GM23338 (cell line): ENCODE measurements around the gene TCF12. TPM values are rescaled to one million over a fixed set of nuclear protein-coding genes. Genes with fewer than 3 reads are reported as not detected.

Source experiments
- ATAC-seq: fragments of 200-7000 bp; cut with Tn5 transposase; 3 replicates; pipeline ENCODE4 v1.9.1; 2020
- DNase-seq: peaks from one replicate; pipeline ENCODE4 v3.0.0-alpha.2; 2015; ENCODE audit warnings: low spot score
- H2AFZ ChIP-seq: fragments of 200-600 bp; sonication (generic); 2 replicates; pipeline ENCODE4 v1.8.0; 2016; ENCODE audit warnings: antibody characterized with exemption, mild to moderate bottlenecking, moderate library complexity
- H3F3A ChIP-seq: fragments of 200-600 bp; sonication (generic); replicated peaks from 2 replicates; pipeline ENCODE4 v1.8.0; 2017; ENCODE audit warnings: antibody characterized with exemption, mixed run types, low read depth
- H3K27ac ChIP-seq: fragments of 200-600 bp; sonication (generic); 2 replicates; pipeline ENCODE4 v1.6.1; 2016; ENCODE audit warnings: low read depth
- H3K27me3 ChIP-seq: fragments of 200-600 bp; sonication (generic); 2 replicates; pipeline ENCODE4 v1.8.0; 2016; ENCODE audit warnings: mild to moderate bottlenecking, mixed run types, moderate library complexity; ENCODE audit not compliant: insufficient read depth
- H3K36me3 ChIP-seq: fragments of 200-600 bp; sonication (generic); 2 replicates; pipeline ENCODE4 v1.8.0; 2016; ENCODE audit warnings: mild to moderate bottlenecking; ENCODE audit not compliant: insufficient read depth
- H3K4me1 ChIP-seq: fragments of 200-600 bp; sonication (generic); 2 replicates; pipeline ENCODE4 v1.8.0; 2016; ENCODE audit warnings: mild to moderate bottlenecking, moderate library complexity; ENCODE audit not compliant: insufficient read depth
- H3K4me2 ChIP-seq: fragments of 200-600 bp; sonication (generic); 2 replicates; pipeline ENCODE4 v1.7.1; 2017; ENCODE audit warnings: mixed run types
- H3K4me3 ChIP-seq: fragments of 200-600 bp; sonication (generic); 2 replicates; pipeline ENCODE4 v1.6.1; 2016; ENCODE audit warnings: mixed run types
- H3K79me2 ChIP-seq: fragments of 200-600 bp; sonication (generic); replicated peaks from 2 replicates; pipeline ENCODE4 v1.8.0; 2017; ENCODE audit warnings: mild to moderate bottlenecking; ENCODE audit not compliant: insufficient read depth
- H3K9me2 ChIP-seq: fragments of 200-600 bp; sonication (generic); 2 replicates; pipeline ENCODE4 v1.8.0; 2017; ENCODE audit not compliant: insufficient read depth
- H4K20me1 ChIP-seq: fragments of 200-600 bp; sonication (generic); replicated peaks from 2 replicates; pipeline ENCODE4 v1.8.0; 2017; ENCODE audit warnings: mild to moderate bottlenecking; ENCODE audit not compliant: insufficient read depth
- H3K27ac Mint-ChIP-seq: 2 replicates; pipeline ENCODE4 v1.8.0; 2020; ENCODE audit warnings: inconsistent platforms, mild to moderate bottlenecking, moderate library complexity, mixed read lengths
- H3K27me3 Mint-ChIP-seq: 3 replicates; pipeline ENCODE4 v1.8.0; 2022; ENCODE audit warnings: low read depth, mild to moderate bottlenecking, moderate library complexity, mixed read lengths, inconsistent platforms; ENCODE audit not compliant: insufficient read depth, poor library complexity
- H3K36me3 Mint-ChIP-seq: 3 replicates; pipeline ENCODE4 v1.8.0; 2021; ENCODE audit warnings: low read depth, mild to moderate bottlenecking, inconsistent platforms, moderate library complexity, mixed read lengths
- H3K4me1 Mint-ChIP-seq: 3 replicates; pipeline ENCODE4 v1.8.0; 2020; ENCODE audit warnings: mild to moderate bottlenecking, inconsistent platforms, mixed read lengths
- H3K4me3 Mint-ChIP-seq: 3 replicates; pipeline ENCODE4 v1.8.0; 2021; ENCODE audit warnings: moderate library complexity, mild to moderate bottlenecking, inconsistent platforms, mixed read lengths
- H3K9me3 Mint-ChIP-seq: 3 replicates; pipeline ENCODE4 v1.8.0; 2020; ENCODE audit warnings: moderate library complexity, mild to moderate bottlenecking, inconsistent platforms, mixed read lengths
- CREB1 ChIP-seq: fragments of 250-450 bp; sonication (Bioruptor Pico); IDR thresholded peaks from 2 replicates; pipeline ENCODE4 v1.5.0; 2020; ENCODE audit warnings: low read depth, mild to moderate bottlenecking, moderate library complexity
- ETS1 ChIP-seq: IDR thresholded peaks from 2 replicates; pipeline ENCODE4 v1.6.1; 2016; ENCODE audit warnings: antibody characterized with exemption
- EZH2 ChIP-seq: fragments of 200-600 bp; sonication (generic); IDR thresholded peaks from one replicate; pipeline ENCODE4 v1.8.0; 2017; ENCODE audit warnings: antibody characterized with exemption, mild to moderate bottlenecking, low read depth; ENCODE audit not compliant: unreplicated experiment
- EZH2phosphoT487 ChIP-seq: fragments of 200-600 bp; sonication (generic); IDR thresholded peaks from one replicate; pipeline ENCODE4 v1.8.1; 2018; ENCODE audit warnings: antibody characterized with exemption; ENCODE audit not compliant: unreplicated experiment
- JUNB ChIP-seq: IDR thresholded peaks from one replicate; pipeline ENCODE4 v1.6.1; 2016; ENCODE audit warnings: antibody characterized with exemption; ENCODE audit not compliant: unreplicated experiment
- NANOG ChIP-seq: IDR thresholded peaks from 2 replicates; pipeline ENCODE4 v1.6.1; 2016; ENCODE audit warnings: antibody characterized with exemption, borderline replicate concordance
- POLR2AphosphoS5 ChIP-seq: IDR thresholded peaks from 2 replicates; pipeline ENCODE4 v1.6.1; 2016; ENCODE audit warnings: antibody characterized with exemption, low read depth
- REST ChIP-seq: IDR thresholded peaks from one replicate; pipeline ENCODE4 v1.6.1; 2018; ENCODE audit warnings: antibody characterized with exemption; ENCODE audit not compliant: unreplicated experiment
- STAT1 ChIP-seq: IDR thresholded peaks from one replicate; pipeline ENCODE4 v1.6.1; 2016; ENCODE audit warnings: antibody characterized with exemption; ENCODE audit not compliant: unreplicated experiment
- ZNF114 ChIP-seq: fragments of 250-450 bp; sonication (Bioruptor Pico); IDR thresholded peaks from 2 replicates; pipeline ENCODE4 v1.5.0; 2020; ENCODE audit warnings: mild to moderate bottlenecking, moderate library complexity
- ZNF331 ChIP-seq: fragments of 250-450 bp; sonication (Bioruptor Pico); IDR thresholded peaks from 2 replicates; pipeline ENCODE4 v1.5.0; 2020; ENCODE audit warnings: low read depth, mild to moderate bottlenecking, moderate library complexity
- ZNF462 ChIP-seq: fragments of 250-450 bp; sonication (Bioruptor Pico); IDR thresholded peaks from 2 replicates; pipeline ENCODE4 v1.5.0; 2020; ENCODE audit warnings: mild to moderate bottlenecking, moderate library complexity
- polyA plus RNA-seq: library from polyadenylated mRNA; unstranded; fragments of >200 nt; fragmentation: Nextera tagmentation; extraction: Ambion mirVana; gene quantifications from 2 replicates; pipeline ENCODE4 v1.2.1, GENCODE V29; 2016
- total RNA-seq: library from RNA; depleted of rRNA; stranded (reverse); fragments of >200 nt; shearing (Covaris generic); gene quantifications from 2 replicates; pipeline ENCODE4 v1.2.3, GENCODE V29; 2014

The TCF12 gene
- total and polyA plus RNA-seq, 2 experiments from 2014 or later = 27.6 to 104 TPM

GRCh38 chr15:57306944-57307411, 388.5 kb downstream of the TCF12 start:
- DNase-seq = peak; percentile 74
- peaks cover 32% of the 10 kb centered on the region for H3K4me1 Mint-ChIP-seq

More at GRCh38 chr15:57306944-57307411, 388.5 kb downstream of the TCF12 start:
- H3K36me3 ChIP-seq = no peaks in the 10 kb centered on the region
- H3K27ac Mint-ChIP-seq = no peak overlapping the region
- no peaks in the 10 kb centered on the region for H3K27me3 ChIP-seq
- no peaks in the 10 kb centered on the region for H3K36me3 Mint-ChIP-seq
- peaks cover 7% of the 10 kb centered on the region; the same call in 1 of the 2 replicates for H3F3A ChIP-seq
- no peak overlapping the region for H3K27ac ChIP-seq
- TF ChIP-seq EZH2phosphoT487 (no peak), ZNF331 (no peak), NANOG (no peak), ETS1 (no peak), EZH2 (no peak), JUNB (no peak), REST (no peak), STAT1 (no peak), ZNF462 (no peak), CREB1 (CRISPR knock-in tag) (no peak), POLR2AphosphoS5 (no peak), ZNF114 (CRISPR knock-in tag) (no peak)
- H3K4me3 ChIP-seq = peak overlapping the region; percentile 66
- H2AFZ ChIP-seq = peak overlapping the region; percentile 98
- H3K4me3 Mint-ChIP-seq = peak overlapping the region; percentile 71
- 0 out of 3 replicates have a peak, but pooled peaks cover 2% of the 10 kb centered on the region for H3K9me3 Mint-ChIP-seq
- H3K4me2 ChIP-seq = peak overlapping the region; percentile 94
- peaks cover 13% of the 10 kb centered on the region for H3K4me1 ChIP-seq
- no peaks in the 10 kb centered on the region for H3K79me2 ChIP-seq
- no peaks in the 10 kb centered on the region for H4K20me1 ChIP-seq
- no peaks in the 10 kb centered on the region for H3K9me2 ChIP-seq
- peak; percentile 68 for ATAC-seq
- H3K27me3 Mint-ChIP-seq = peaks cover 18% of the 10 kb centered on the region
